GM18868 (cell line): ENCODE data around the gene BTK.

Experiments used
- ATAC-seq: cut with Tn5 transposase; IDR thresholded peaks from one replicate; pipeline ENCODE4 v1.9.1; 2021; ENCODE audit warnings: mild to moderate bottlenecking, moderate library complexity; ENCODE audit not compliant: unreplicated experiment

BTK gene

GRCh38 chrX:101394372-101394771, 8.4 kb upstream of the BTK start:
- no peak for ATAC-seq

GRCh38 chrX:101393530-101394305, 7.7 kb upstream of the BTK start:
- ATAC-seq, result no peak

- ATAC-seq, result no peak
These were observed 5.8 kb upstream of the BTK start for GRCh38 chrX:101391831-101392230.

DNA sequence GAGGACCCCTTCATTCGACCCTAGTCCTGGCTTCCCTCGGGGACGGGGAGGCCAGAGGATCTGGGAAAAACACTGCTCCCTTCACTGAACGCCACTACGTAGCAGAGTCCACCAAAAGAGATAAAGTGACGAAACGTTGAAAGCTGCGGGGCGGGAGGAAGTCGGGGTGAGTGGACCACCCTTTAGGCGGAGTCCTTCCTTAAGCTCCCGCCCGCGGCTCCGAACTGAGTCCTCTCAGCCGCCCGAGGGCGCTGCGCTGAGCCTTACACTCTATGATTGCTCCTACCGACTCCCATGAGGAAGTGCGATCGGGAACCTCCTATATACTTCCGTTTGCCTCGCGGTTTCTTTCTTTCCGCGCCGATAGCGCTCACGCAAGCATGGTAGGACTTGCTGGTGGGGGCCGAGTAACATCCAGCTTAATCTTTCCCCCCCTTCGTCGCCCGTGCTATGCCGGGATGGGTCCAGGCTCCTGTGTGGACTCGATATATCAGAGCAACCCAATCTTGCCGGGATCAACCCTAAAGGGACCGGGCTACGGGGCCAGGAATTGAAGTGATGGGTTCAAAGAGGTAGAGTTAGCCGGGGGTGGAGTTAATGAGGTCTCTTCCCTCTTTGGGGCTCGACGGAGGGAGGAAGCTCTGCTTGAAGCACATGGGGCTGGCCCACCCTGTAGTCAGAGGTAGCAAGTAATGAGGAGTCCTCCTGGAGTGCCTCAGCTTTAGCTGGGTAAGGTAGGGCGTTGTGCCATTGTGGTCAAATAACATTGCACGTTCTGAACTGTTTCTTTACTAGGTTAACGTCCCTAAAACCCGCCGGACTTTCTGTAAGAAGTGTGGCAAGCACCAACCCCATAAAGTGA, 4.9 kb upstream of the BTK start, which contains the start of gene RPL36A:
Gene RPL36A (plus strand): TSS at position 348 of the 862 bp plus-strand sequence. CDS start 33 bp downstream, at position 381.
- peak; percentile 82 for ATAC-seq

- no peak for ATAC-seq
These were observed 2.6 kb upstream of the BTK start for GRCh38 chrX:101388604-101389003.

- ATAC-seq, result no peak
These were observed 523 bp upstream of the BTK start for GRCh38 chrX:101386542-101386885.

DNA sequence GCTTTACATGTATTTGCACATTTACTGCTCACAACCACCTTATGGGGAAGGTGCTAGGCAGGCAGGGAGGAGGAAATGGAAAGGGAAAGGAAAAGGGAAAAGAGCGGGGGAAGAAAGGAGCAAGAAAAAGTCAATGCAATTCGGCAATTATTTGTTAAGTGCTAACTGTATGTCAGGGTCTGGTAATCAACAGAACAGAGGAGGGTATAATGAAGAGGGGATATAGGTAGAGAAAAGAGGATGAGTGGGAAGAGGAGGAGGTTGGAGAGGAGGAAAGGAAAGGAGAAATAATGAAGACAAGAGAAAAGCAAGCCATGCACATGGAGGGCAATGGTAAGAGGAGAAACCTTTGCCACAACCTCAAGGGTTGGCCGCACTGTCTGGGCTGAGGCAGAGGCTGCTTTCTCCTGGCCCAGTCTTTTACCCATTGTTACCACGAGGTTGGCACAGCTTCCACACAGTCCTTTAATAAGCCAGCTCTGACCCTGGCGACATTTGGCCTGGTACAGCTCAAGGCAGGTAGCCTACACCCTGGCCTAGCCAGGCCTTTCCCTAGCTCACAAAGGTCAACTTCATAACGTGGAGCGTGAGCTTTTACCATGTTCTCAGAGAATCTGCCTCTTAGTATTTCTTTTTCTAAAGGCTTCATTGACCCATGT, 836 bp downstream of the BTK start:
- ATAC-seq, result no peak

- ATAC-seq, result peak; percentile 78
These were observed 2.2 kb downstream of the BTK start for GRCh38 chrX:101383679-101384205.

DNA sequence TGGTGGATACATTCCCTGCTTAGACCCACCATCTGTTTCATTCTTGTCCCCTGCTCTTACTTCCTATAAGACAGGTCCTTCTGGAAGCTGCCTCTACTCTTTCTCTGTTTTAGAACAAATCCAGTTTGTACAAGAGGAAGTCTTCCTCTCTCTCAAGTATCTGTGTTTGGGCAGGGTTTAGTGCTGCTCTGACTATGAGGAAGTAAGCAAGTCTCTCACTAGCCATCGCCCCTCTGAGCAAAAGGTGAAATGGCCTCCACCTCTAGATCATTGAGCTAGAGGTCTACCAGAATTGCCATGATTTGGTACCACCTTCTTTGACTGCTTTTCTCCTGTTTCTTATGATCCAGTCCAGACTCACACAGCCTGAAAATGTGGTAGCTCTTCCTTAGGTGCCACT, 8.4 kb downstream of the BTK start:
- no peak for ATAC-seq

- ATAC-seq, result peak; percentile 85
These were observed 15.0 kb downstream of the BTK start for GRCh38 chrX:101370888-101371504.

- no peak for ATAC-seq
These were observed 16.3 kb downstream of the BTK start for GRCh38 chrX:101369687-101370086.

DNA sequence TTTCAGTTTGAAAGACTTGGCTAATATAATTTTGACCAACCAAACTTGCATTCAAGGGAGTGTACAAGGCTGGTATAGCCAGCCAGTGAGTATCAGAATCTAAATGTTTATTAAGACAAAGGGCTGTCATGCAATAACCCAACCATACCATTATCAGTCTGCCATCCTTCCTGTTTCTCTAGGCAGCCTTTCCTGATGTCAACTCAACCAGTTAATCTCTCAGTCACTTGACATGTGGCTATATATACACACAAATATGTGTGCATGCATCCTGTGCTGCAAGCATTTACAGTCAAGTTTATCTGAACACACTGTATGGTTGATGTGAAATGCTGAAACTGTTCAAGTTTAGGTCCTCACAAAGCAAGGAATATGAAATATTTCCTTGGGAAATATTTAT, 17.2 kb downstream of the BTK start:
- ATAC-seq, result no peak

- ATAC-seq, result no peak
These were observed 20.6 kb downstream of the BTK start for GRCh38 chrX:101365301-101365795.

- ATAC-seq, result no peak
These were observed 23.2 kb downstream of the BTK start for GRCh38 chrX:101362757-101363156.

GRCh38 chrX:101362116-101362515, 23.9 kb downstream of the BTK start:
- ATAC-seq, result no peak

DNA sequence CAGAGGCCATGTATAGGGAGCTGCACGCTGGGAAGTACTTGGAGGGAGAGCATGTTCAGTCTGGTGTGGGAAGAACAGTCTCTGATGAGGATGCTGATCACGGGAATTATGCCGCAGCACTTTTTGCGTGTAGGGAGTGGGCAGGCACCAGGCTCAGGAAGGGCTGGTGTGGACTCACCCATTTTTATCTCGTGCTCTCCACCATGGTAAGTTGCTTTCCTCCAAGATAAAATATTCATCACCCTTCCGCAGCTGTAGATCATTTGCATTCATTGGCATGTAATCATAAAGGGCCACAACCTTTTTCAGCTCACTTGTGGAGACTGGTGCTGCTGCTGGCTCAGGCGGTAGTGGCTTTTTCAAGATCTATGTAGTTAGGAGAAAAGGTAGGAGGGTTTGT, 25.6 kb downstream of the BTK start:
- no peak for ATAC-seq

- no peak for ATAC-seq
These were observed 26.0 kb downstream of the BTK start for GRCh38 chrX:101359966-101360365.

- ATAC-seq, result no peak
These were observed 28.7 kb downstream of the BTK start for GRCh38 chrX:101357166-101357795.

- ATAC-seq, result no peak
These were observed 36.8 kb downstream of the BTK start for GRCh38 chrX:101349193-101349562.

GRCh38 chrX:101348452-101349192, 37.4 kb downstream of the BTK start, which contains the start of gene TIMM8A:
Gene TIMM8A (minus strand): TSS chrX:101348742. CDS start chrX:101348664, 78 bp downstream.
- ATAC-seq, result peak; percentile 97
